Smooth muscle cell (in vitro differentiated cells): ENCODE data around the gene FAM186B. TPM values are rescaled to one million over a fixed set of nuclear protein-coding genes. Genes with fewer than 3 reads are reported as not detected.

Source experiments
- DNase-seq: peaks from one replicate; lab custom pipeline; 2025; ENCODE audit not compliant: unreplicated experiment; lab: John Stamatoyannopoulos, UW
- H2AFZ ChIP-seq: fragments of 200-600 bp; sonication (generic); 2 replicates; pipeline ENCODE4 v1.6.0; 2016; ENCODE audit warnings: antibody characterized with exemption, low read depth, mild to moderate bottlenecking
- H3F3A ChIP-seq: fragments of 200-600 bp; sonication (generic); 2 replicates; pipeline ENCODE4 v1.6.0; 2017; ENCODE audit warnings: antibody characterized with exemption, low read depth
- H3K27ac ChIP-seq: fragments of 200-600 bp; sonication (generic); 2 replicates; pipeline ENCODE4 v1.5.1; 2016; ENCODE audit warnings: low read depth, mild to moderate bottlenecking
- H3K27me3 ChIP-seq: fragments of 200-600 bp; sonication (generic); 2 replicates; pipeline ENCODE4 v1.6.1; 2016; ENCODE audit warnings: low read depth, mild to moderate bottlenecking
- H3K36me3 ChIP-seq: fragments of 200-600 bp; sonication (generic); 2 replicates; pipeline ENCODE4 v1.5.1; 2016; ENCODE audit warnings: low read depth
- H3K4me1 ChIP-seq: fragments of 200-600 bp; sonication (generic); 2 replicates; pipeline ENCODE4 v1.5.1; 2016; ENCODE audit warnings: low read depth
- H3K4me2 ChIP-seq: fragments of 200-600 bp; sonication (generic); 2 replicates; pipeline ENCODE4 v1.6.0; 2016; ENCODE audit warnings: mild to moderate bottlenecking
- H3K4me3 ChIP-seq: fragments of 200-600 bp; sonication (generic); 2 replicates; pipeline ENCODE4 v1.5.1; 2016; ENCODE audit warnings: mild to moderate bottlenecking
- H3K79me2 ChIP-seq: fragments of 200-600 bp; sonication (generic); 2 replicates; pipeline ENCODE4 v1.6.0; 2016; ENCODE audit warnings: low read depth, mild to moderate bottlenecking
- H3K9ac ChIP-seq: fragments of 200-600 bp; sonication (generic); 2 replicates; pipeline ENCODE4 v1.6.0; 2016; ENCODE audit warnings: low read depth
- H3K9me3 ChIP-seq: fragments of 200-600 bp; sonication (generic); replicated peaks from 2 replicates; pipeline ENCODE4 v1.5.1; 2016; ENCODE audit warnings: low read depth
- H4K20me1 ChIP-seq: fragments of 200-600 bp; sonication (generic); 2 replicates; pipeline ENCODE4 v1.6.0; 2016; ENCODE audit warnings: low read depth
- WGBS: methylation state at CpG from one replicate; pipeline ENCODE4 v1.1.7; 2016; ENCODE audit warnings: low lambda C conversion rate; 5-methylcytosine and 5-hydroxymethylcytosine counted together
- polyA plus RNA-seq: library from polyadenylated mRNA; unstranded; fragments of >200 nt; fragmentation: Nextera tagmentation; extraction: Ambion mirVana; gene quantifications from 2 replicates; pipeline ENCODE4 v1.2.1, GENCODE V29; 2016
- total RNA-seq: library from RNA; depleted of rRNA; stranded (reverse); fragments of >200 nt; gene quantifications from 2 replicates; pipeline ENCODE4 v1.2.3, GENCODE V29; 2014
- TF ChIP-seq, protein P1 (sequence below): fragments of 200-600 bp; sonication (generic); IDR thresholded peaks from 2 replicates; pipeline ENCODE4 v1.5.1; 2017; ENCODE audit warnings: borderline replicate concordance, mild to moderate bottlenecking, antibody characterized with exemption; ENCODE audit not compliant: insufficient read depth, poor library complexity, severe bottlenecking

The FAM186B gene
- total and polyA plus RNA-seq, 2 experiments from 2014 or later = 0.18 to 1.3 TPM

DNA sequence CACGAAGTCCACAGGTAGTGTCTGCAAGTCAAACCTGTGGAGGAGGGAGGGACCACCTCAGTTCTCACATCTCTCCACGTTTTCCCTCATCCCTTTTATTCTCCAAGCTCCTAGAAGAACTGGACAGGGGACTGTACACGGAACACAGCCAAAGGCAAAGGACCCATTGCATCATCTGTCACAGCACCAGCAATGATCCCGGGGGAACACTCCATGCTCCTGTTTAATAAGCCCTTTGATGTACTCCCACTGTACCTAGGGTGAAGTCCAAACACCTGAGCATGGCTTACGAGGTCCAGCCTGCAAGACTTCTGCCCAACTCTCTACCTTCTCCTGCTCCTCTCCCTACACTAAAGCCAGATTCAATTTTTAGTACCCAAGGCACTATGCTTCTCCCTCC, 44.5 kb upstream of the FAM186B start:
- H3K4me3 ChIP-seq = no peak overlapping the region
- H3F3A ChIP-seq = no peaks in the 10 kb centered on the region
- H3K4me1 ChIP-seq = no peaks in the 10 kb centered on the region
- no peak overlapping the region for H3K4me2 ChIP-seq
- TF ChIP-seq, protein P1, sequence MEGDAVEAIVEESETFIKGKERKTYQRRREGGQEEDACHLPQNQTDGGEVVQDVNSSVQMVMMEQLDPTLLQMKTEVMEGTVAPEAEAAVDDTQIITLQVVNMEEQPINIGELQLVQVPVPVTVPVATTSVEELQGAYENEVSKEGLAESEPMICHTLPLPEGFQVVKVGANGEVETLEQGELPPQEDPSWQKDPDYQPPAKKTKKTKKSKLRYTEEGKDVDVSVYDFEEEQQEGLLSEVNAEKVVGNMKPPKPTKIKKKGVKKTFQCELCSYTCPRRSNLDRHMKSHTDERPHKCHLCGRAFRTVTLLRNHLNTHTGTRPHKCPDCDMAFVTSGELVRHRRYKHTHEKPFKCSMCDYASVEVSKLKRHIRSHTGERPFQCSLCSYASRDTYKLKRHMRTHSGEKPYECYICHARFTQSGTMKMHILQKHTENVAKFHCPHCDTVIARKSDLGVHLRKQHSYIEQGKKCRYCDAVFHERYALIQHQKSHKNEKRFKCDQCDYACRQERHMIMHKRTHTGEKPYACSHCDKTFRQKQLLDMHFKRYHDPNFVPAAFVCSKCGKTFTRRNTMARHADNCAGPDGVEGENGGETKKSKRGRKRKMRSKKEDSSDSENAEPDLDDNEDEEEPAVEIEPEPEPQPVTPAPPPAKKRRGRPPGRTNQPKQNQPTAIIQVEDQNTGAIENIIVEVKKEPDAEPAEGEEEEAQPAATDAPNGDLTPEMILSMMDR = no peak
- WGBS = 88% methylated on average over 5 of the region's 5 CpGs
- H3K36me3 ChIP-seq = no peaks in the 10 kb centered on the region
- H3K79me2 ChIP-seq = no peaks in the 10 kb centered on the region
- DNase-seq = no peak
- H2AFZ ChIP-seq = no peak overlapping the region
- H3K27ac ChIP-seq = no peak overlapping the region
- H3K9me3 ChIP-seq = no peaks in the 10 kb centered on the region
- H4K20me1 ChIP-seq = no peaks in the 10 kb centered on the region
- H3K27me3 ChIP-seq = no peaks in the 10 kb centered on the region
- H3K9ac ChIP-seq = no peak overlapping the region

DNA sequence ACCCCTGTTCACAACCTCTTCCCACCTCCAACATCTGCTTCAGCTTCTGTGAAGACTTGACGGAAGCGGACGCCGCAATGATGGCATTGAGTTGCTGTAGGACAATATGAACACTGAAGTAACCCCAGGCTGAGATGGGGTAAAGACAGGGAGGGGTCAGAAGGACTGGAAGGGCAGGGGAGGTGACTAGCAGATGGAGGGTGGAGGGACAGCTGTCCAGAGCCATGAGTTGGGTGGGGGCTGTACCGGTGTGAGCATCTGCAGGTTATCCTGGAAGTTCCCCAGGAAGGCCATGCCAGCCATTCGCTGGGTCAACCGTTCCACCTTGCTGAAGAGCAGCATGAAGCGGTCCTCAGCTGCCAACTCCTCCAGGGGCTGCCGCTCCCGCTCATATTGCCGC, 44.0 kb upstream of the FAM186B start:
- Histone ChIP-seq H3K4me3 (no peak overlapping the region), H3K36me3 (no peaks in the 10 kb centered on the region), H3K27me3 (no peaks in the 10 kb centered on the region), H4K20me1 (no peaks in the 10 kb centered on the region), H3K27ac (no peak overlapping the region), H3K4me2 (no peak overlapping the region), H3K79me2 (no peaks in the 10 kb centered on the region), H2AFZ (no peak overlapping the region), H3K4me1 (no peaks in the 10 kb centered on the region), H3K9me3 (no peaks in the 10 kb centered on the region), H3F3A (no peaks in the 10 kb centered on the region), H3K9ac (no peak overlapping the region)
- WGBS = 97% methylated on average over 5 of the region's 11 CpGs
- TF ChIP-seq, protein P1 = no peak
- DNase-seq = no peak

DNA sequence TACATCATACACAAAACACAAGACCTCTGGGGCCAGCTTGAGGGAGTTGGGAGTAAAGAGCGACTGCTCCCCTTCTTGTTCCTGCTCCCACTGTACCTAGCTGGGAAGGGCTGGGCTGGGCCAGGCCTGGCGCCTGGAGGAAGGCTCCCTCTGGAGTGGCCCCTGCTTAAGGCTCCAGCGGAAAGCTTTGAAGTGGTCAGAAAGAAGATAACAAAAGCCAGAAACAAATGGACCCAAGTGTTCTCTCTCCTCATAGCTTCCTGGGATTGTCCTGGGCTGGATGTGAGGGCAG, 43.2 kb upstream of the FAM186B start:
- H3K36me3 ChIP-seq = no peaks in the 10 kb centered on the region
- WGBS = 90% methylated on average over 3 of the region's 3 CpGs
- no peak overlapping the region for H3K9ac ChIP-seq
- no peak overlapping the region for H3K4me3 ChIP-seq
- H3K79me2 ChIP-seq = no peaks in the 10 kb centered on the region
- H3F3A ChIP-seq = no peaks in the 10 kb centered on the region
- H3K27me3 ChIP-seq = no peaks in the 10 kb centered on the region
- DNase-seq = no peak
- no peak overlapping the region for H2AFZ ChIP-seq
- TF ChIP-seq, protein P1 = no peak
- no peak overlapping the region for H3K27ac ChIP-seq
- H3K9me3 ChIP-seq = no peaks in the 10 kb centered on the region
- H3K4me2 ChIP-seq = no peak overlapping the region
- H4K20me1 ChIP-seq = no peaks in the 10 kb centered on the region
- no peaks in the 10 kb centered on the region for H3K4me1 ChIP-seq

DNA sequence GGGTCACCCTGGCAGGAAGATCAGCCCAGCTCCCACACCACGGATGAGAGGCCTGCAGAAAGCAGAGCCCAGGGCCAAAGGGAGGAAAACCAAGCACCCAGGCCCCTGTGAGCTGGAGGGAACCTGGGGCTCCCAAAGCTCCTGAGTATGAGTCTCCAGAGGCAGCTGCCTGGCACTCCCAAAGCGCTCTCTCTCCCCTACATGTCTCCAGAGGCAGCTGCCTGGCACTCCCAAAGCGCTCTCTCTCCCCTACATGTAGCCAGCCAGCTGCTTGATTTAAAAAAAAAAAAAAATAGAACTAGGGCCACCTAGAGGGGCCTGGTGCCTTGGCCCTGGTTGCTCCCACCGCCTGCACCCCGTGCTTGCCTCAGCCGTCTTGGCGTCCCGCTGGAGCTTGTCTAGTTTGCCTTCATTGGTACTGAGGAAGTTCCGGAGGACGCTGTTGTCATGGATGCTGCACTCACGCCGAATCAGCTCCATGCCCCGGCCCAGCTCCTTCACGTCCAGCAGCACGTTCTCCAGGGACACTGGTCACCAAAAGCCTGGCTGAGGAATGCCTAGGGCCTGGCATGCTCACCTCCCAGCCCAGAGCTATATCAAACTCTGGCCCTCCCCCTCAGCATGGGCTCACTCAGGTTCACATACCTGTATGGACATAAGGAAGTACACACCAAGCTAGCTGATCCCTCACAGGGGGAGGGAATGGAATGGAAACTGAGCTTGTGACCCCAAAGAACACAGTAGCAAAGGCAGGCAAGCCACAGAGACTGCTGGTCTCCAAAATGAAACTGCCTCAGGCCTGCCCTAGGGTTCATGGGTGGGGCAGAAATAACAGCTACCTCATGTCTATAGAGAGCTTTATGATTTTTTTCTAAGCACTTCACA, 42.6 kb upstream of the FAM186B start:
- Histone ChIP-seq H3K27me3 (no peaks in the 10 kb centered on the region), H3K4me1 (no peaks in the 10 kb centered on the region), H3F3A (no peaks in the 10 kb centered on the region), H3K4me2 (no peak overlapping the region), H3K79me2 (no peaks in the 10 kb centered on the region), H3K36me3 (no peaks in the 10 kb centered on the region), H3K27ac (no peak overlapping the region), H2AFZ (no peak overlapping the region), H4K20me1 (no peaks in the 10 kb centered on the region), H3K4me3 (no peak overlapping the region), H3K9ac (no peak overlapping the region), H3K9me3 (no peaks in the 10 kb centered on the region)
- WGBS = 95% methylated on average over 15 of the region's 15 CpGs
- no peak for DNase-seq
- TF ChIP-seq, protein P1 = no peak
